Measurements from ENCODE around the gene PSMD3.

DNA sequence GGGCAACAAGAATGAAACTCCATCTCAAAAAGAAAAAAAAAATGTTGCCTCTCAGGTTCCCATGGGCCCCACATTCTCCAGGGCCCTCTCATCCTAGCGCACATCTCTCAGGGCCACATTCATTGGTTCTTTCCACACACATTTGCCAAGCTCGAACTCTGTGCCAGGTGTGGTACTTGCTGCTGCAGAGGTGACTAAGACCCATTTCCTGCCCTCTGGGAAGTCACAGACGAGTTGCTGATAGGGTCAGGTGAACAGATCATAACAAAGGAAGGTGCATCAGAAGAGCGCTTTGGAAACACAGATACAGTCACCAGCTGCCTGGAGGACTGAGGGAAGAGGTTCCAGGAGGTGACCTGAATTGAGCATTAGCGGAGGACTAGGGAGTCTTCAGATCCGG, 16.8 kb upstream of the PSMD3 start:
- TF ChIP-seq MYC (IDR thresholded peaks at IDR 0.05; ENCODE audit: low read depth, low read length) (no peak), MYC (CRISPR knock-in tag; IDR thresholded peaks at IDR 0.05; ENCODE audit: borderline replicate concordance, low read depth) (no peak), WHSC1 (IDR thresholded peaks at IDR 0.05; ENCODE audit: low read length) (no peak)

All from K562 (cell line).